Adrenal gland (tissue), 12 donors: ENCODE measurements around the gene TMX4. TPM values are rescaled to one million over a fixed set of nuclear protein-coding genes. Genes with fewer than 3 reads are reported as not detected.

Experiments used
- DNase-seq, 7 donors: peaks; one replicate each; pipeline ENCODE4 v3.0.0-alpha.2; 2019 to 2020
- H3K27ac ChIP-seq, 5 donors: fragments of 200-600 bp; sonication (generic) in 4 of 5; 1 replicate in 3 of 5; 2 replicates in 2 of 5; pipeline versions ENCODE4 v1.5.1 to v1.8.0; 2016 to 2020; ENCODE audit warnings: mild to moderate bottlenecking in 1 of 5
- H3K27me3 ChIP-seq: fragments of 200-600 bp; 2 replicates; pipeline ENCODE4 v1.8.0; 2021
- H3K36me3 ChIP-seq, 2 donors: fragments of 200-600 bp; replicated peaks in 1 of 2; 1 replicate in 1 of 2; 2 replicates in 1 of 2; pipeline versions ENCODE4 v1.5.1 to v1.8.0; 2018 to 2022
- H3K4me1 ChIP-seq, 2 donors: fragments of 200-600 bp; replicated peaks in 1 of 2; 1 replicate in 1 of 2; 2 replicates in 1 of 2; pipeline versions ENCODE4 v1.5.1 to v1.8.0; 2018 to 2021
- H3K4me3 ChIP-seq, 4 donors: fragments of 200-600 bp; sonication (generic) in 3 of 4; one replicate each; pipeline ENCODE4 v1.5.1; 2016 to 2018
- H3K9me3 ChIP-seq, 3 donors: fragments of 200-600 bp; sonication (generic) in 1 of 3; replicated peaks in 1 of 3; 1 replicate in 2 of 3; 2 replicates in 1 of 3; pipeline versions ENCODE4 v1.5.1 to v1.8.0; 2016 to 2021
- CTCF ChIP-seq, 6 experiments: fragments of 450-650 bp in 4 of 6; fragments of 200-600 bp in 2 of 6; sonication (generic) in 1 of 6; IDR thresholded peaks; 1 replicate in 5 of 6; 2 replicates in 1 of 6; pipeline versions ENCODE4 v1.5.1 to v1.8.0; 2016 to 2021; ENCODE audit warnings: antibody characterized with exemption in 6 of 6, mild to moderate bottlenecking in 2 of 6, moderate library complexity in 1 of 6
- POLR2A ChIP-seq, 2 donors: fragments of 450-650 bp; IDR thresholded peaks; one replicate each; pipeline ENCODE4 v1.6.1; 2017; ENCODE audit warnings: antibody characterized with exemption in 2 of 2, mild to moderate bottlenecking in 2 of 2, moderate library complexity in 1 of 2
- WGBS, 4 donors: extraction: QIAGEN DNeasy Blood & Tissue Kit in 2 of 4; methylation state at CpG; one replicate each; pipeline versions ENCODE4 v1.1.5 to v1.1.7; 2013 to 2017; 5-methylcytosine and 5-hydroxymethylcytosine counted together
- intact Hi-C, 2 donors: fragments of 100-400 bp; cut with DNase I; formaldehyde crosslinking; loops; one replicate each; pipeline versions ENCODE4 v1.14.1 to v1.15.0; 2022 to 2023
- polyA plus RNA-seq, 3 donors: library from polyadenylated mRNA; stranded (reverse); fragments of 200-250 nt in 2 of 3; fragments of 350-450 nt in 1 of 3; fragmentation: Illumina TruSeq in 1 of 3; extraction: RNeasy Lipid Tissue Mini Kit (QIAGEN cat#74804) in 1 of 3; gene quantifications; one replicate each; pipeline ENCODE4 v1.2.3, GENCODE V29; 2013 to 2014
- total RNA-seq, 9 donors: library from RNA; depleted of rRNA in 4 of 9; stranded (reverse); fragments of >200 nt in 4 of 9; fragments of 120-200 nt in 1 of 9; fragmentation: NEBNext Ultra II Directional in 1 of 9; extraction: Animal tissue kit (Norgen Biotek cat#: 25700) in 1 of 9; gene quantifications; one replicate each; pipeline versions ENCODE4 v1.1.0 to v1.2.4, GENCODE V29; 2013 to 2023
- donor health status: healthy with polysubstance abuse.
- donor health status: Bipolar disorder and iron deficiency.
- donor health status: DM: yes; HTN: yes; CAD: no.
- donor health status: DM: no; HTN: no; CAD: no.
- donor health status: DM: no; HTN: no; CAD: no.
- donor health status: DM: yes; HTN: yes; CAD: no.

The TMX4 gene
- total and polyA plus RNA-seq, 12 donors: 10.1 to 89.8 (median 47.2) TPM

GRCh38 chr20:7975851-7976414 lies 43.6 kb downstream of the TMX4 start:
- H3K4me3 ChIP-seq: no peak overlapping the region
- no peak for DNase-seq
- 78 to 89% (median 82%) methylated on average over 9 of the region's 9 CpGs for WGBS, 4 donors
- no peaks in the 10 kb centered on the region for H3K9me3 ChIP-seq
- H3K36me3 ChIP-seq: peaks cover 0 to 5% of the 10 kb centered on the region in 2 donors
- H3K27ac ChIP-seq: no peak overlapping the region
- TF ChIP-seq CTCF (IDR thresholded peaks at IDR 0.05): no peak
- TF ChIP-seq POLR2A (IDR thresholded peaks at IDR 0.05): no peak
- intact Hi-C loops: no loop called here
- no peaks in the 10 kb centered on the region for H3K27me3 ChIP-seq
- H3K4me1 ChIP-seq: no peaks in the 10 kb centered on the region

GRCh38 chr20:7974785-7975435 lies 44.7 kb downstream of the TMX4 start:
- no peak for DNase-seq
- Histone ChIP-seq H3K36me3 (peaks cover 0 to under 1% of the 10 kb centered on the region in 2 donors), H3K27ac (no peak overlapping the region), H3K4me1 (no peaks in the 10 kb centered on the region), H3K4me3 (no peak overlapping the region), H3K9me3 (no peaks in the 10 kb centered on the region), H3K27me3 (no peaks in the 10 kb centered on the region)
- no peak for TF ChIP-seq CTCF (IDR thresholded peaks at IDR 0.05)
- no peak for TF ChIP-seq POLR2A (IDR thresholded peaks at IDR 0.05)
- intact Hi-C loops: no loop called here
- WGBS, 4 donors: 49 to 67% (median 61%) methylated on average over 4 of the region's 4 CpGs

GRCh38 chr20:7971536-7972280 lies 47.9 kb downstream of the TMX4 start:
- Histone ChIP-seq H3K36me3 (no peaks in the 10 kb centered on the region), H3K27ac (no peak overlapping the region), H3K9me3 (no peaks in the 10 kb centered on the region), H3K4me1 (no peaks in the 10 kb centered on the region), H3K4me3 (no peak overlapping the region), H3K27me3 (no peaks in the 10 kb centered on the region)
- intact Hi-C loops: no loop called here
- TF ChIP-seq POLR2A (IDR thresholded peaks at IDR 0.05): no peak
- TF ChIP-seq CTCF (IDR thresholded peaks at IDR 0.05): no peak
- no peak for DNase-seq
- 78 to 92% (median 87%) methylated on average over 2 of the region's 2 CpGs for WGBS, 4 donors

- 70 to 85% (median 82%) methylated on average over 4 of the region's 4 CpGs for WGBS, 4 donors
- H3K27me3 ChIP-seq: no peaks in the 10 kb centered on the region
- H3K36me3 ChIP-seq: no peaks in the 10 kb centered on the region
- no peak overlapping the region for H3K4me3 ChIP-seq
- no peak for TF ChIP-seq POLR2A (IDR thresholded peaks at IDR 0.05)
- TF ChIP-seq CTCF (IDR thresholded peaks at IDR 0.05): no peak
- no peak overlapping the region for H3K27ac ChIP-seq
- no peaks in the 10 kb centered on the region for H3K9me3 ChIP-seq
- no peak for DNase-seq
- intact Hi-C loops: no loop called here
- H3K4me1 ChIP-seq: no peaks in the 10 kb centered on the region
These were observed 52.2 kb downstream of the TMX4 start for GRCh38 chr20:7967199-7967844.
